NCI-H1105 (cell line): ENCODE results near the gene TUBB8B.
"Not testable (repeated sequence)": the region's sequence is repeated elsewhere in the genome, so short reads cannot be mapped to it uniquely, and the experiment has no call there.

ENCODE experiments used
- DNase-seq: peaks from one replicate; lab custom pipeline; 2025; lab: John Stamatoyannopoulos, UW

TUBB8B gene

GRCh38 chr18:49176-49665 is at the start of gene TUBB8B:
TUBB8B (minus strand) TSS chr18:49615; CDS start chr18:49557, 58 bp downstream.
- DNase-seq: not testable (repeated sequence)

DNA sequence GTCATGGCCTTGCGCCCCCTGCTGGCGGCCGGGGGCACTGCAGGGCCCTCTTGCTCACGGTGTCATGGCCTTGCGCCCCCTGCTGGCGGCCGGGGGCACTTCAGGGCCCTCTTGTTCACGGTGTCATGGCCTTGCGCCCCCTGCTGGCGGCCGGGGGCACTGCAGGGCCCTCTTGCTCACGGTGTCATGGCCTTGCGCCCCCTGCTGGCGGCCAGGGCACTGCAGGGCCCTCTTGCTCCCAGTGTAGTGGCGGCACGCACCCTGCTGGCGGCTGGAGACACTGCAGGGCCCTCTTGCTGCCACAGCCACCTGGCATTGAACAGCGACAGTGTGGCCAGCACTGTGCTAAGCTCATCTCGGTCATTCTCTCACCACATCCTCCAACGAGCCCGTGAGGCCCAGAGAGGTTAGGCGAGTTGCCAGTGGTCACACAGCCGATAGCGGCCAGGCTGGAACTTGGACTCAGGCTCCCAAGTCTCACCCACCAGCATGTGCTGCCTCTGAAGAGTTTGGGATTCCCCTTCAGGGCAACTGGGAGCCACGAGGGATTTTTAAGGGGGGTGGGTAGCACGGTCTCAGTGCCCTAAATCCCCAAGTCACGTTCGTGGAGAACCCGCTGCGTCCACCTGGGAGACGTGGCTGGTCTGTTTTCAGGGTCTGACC is 48.0 kb upstream of the TUBB8B start:
- not testable (repeated sequence) for DNase-seq

- DNase-seq: not testable (repeated sequence)
Measured at GRCh38 chr18:96767-97131, 47.3 kb upstream of the TUBB8B start.

GRCh38 chr18:96101-96766 is 46.8 kb upstream of the TUBB8B start:
- DNase-seq: not testable (repeated sequence)

DNA sequence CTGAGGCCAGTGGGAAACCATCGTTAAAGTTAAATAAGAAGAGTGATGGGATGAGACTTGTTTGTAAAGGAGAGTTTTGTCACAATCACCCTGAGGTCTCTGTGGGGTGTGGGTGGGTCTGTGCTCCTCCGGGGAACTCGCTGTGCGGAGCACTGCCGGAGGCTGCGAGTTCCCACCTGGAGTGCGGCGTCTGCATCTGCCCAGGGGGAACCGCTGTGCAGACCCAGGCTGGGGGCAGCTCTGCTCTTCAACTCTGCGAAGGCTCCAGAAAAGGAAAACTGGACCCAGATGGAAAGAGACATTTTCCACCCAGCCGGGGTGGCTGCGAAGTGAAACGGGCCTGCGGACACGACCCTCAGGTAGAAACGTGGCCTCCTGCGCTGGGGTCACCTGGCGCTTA is 46.2 kb upstream of the TUBB8B start:
- not testable (repeated sequence) for DNase-seq

DNA sequence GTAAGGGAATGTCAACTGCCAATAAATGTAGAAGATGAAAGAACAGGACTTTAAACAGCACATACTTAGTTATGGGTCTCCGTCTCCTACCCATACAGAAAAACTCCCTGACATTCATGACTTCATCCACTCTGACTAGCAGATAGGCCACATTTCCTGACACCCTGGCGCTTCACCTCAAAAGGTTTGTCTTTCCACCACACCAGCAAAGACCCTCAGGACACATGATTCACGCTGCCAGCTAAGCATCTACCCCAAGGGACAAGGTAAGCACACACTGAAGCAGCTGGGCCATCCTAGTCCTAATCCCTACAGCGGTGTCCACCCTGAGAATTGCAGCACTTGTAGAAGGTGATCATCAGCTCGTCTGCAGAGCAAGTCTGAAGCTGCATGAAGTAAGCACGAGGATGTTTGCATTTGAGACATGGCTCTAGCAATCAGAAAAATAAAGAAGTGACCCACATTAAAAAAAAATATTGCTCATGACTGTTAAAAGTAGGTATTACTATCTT is 44.5 kb upstream of the TUBB8B start:
- DNase-seq: not testable (repeated sequence)

DNA sequence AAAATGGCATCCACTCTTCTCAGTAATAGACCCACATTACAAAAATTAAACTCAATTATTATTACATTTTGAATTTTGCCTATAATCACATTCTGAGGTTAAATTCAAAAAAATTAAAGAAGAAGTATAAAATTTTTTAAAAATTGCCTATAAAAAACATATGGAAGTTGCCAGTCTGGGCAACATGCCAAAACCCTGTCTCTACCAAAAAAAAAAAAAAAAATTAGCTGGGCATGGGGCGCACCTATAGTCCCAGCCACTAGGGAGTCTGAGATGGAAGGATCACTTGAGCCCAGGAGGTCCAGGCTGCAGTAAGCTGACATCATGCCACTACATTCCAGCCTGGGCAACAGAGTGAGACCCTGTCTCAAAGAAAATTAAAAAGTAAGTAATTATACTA is 42.1 kb upstream of the TUBB8B start:
- DNase-seq: not testable (repeated sequence)

DNA sequence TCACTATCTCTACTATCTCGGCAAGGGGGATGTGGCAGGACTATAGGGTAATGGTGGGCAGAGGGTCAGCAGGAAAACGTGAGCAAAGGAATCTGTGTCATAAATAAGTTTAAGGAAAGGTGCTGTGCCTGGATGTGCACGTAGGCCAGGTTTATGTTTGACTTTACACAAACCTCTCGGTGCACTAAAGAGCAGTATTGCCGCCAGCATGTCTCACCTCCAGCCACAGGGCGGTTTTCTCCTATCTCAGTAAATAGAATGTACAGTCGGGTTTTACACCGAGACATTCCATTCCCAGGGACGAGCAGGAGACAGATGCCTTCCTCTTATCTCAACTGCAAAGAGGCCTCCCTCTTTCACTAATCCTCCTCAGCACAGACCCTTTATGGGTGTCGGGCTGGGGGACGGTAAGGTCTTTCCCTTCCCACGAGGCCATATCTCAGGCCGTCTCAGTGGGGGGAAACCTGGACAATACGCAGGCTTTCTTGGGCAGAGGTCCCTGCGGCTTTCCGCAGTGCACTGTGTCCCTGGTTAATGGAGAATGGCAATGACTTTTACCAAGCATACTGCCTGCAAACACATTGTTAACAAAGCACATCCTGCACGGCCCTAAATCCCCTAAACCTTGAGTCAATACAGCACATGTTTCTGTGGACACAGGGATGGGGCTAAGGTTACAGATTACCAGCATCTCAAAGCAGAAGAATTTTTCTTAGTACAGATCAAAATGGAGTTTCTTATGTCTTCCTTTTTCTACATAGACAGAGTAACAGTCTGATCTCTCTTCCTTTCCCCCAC is 41.2 kb upstream of the TUBB8B start:
- not testable (repeated sequence) for DNase-seq

DNA sequence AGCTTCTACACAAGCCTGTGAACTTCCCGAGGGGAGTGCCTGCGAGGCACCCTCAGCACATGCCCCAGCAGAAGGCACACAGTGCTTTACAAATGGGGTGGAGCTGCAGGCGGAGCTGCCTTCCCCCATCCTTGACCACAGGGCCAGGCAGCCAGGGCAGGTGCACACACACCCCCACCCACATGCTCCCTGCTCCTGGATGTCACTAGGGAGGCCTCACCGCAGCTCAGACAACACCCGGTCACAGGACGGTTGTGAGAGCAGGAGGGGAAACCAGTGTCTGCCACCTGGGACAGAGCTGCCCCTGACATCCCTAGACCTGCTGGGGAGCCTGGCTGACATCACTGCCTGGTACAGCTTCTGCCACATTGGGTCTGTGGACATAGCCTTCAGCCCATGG is 39.7 kb upstream of the TUBB8B start:
- not testable (repeated sequence) for DNase-seq

DNA sequence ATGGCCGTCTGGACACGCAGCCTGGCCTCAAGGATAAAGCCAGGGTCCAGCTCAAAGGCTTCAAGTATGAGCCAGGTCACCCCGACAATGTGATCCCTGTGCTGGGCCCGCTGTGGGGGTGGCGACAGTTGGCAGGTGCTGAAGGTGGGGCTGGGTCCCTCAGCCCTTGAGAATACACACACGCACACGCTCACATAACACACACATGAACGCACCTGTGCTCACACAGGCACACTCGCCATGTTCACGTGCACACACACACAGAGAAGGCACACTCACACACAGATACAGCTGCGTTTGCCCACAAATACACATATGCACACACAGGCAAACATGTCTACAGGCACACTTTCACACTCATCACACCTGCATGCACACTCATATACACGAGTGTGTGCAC is 35.4 kb upstream of the TUBB8B start:
- not testable (repeated sequence) for DNase-seq

DNA sequence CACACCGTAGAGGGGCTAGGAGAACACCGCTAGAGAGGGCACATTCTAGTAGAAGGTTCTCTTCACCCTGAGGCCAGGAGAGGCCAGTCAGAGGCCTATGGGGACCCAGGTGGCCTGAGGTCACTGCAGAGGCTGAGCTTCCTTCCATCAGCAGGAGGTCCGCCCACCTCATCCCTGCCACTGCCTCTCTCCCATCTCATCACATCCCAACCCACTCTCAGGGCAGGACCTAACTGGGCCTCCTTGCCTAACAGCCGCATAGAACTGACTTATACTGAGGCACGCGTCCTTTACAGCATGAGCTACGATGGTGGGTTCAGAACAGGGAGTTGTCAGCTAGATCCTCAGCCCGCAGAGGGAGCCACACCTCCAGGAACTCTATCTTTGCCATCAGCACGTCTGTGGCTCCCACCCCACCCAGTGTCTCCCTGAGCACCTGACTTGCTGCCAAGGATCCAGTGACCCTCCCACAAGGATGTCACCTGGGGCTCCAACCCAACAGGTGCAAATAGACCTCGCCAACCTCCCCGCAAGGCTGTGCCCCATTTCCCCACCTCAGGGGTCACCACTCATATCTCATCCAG is 33.3 kb upstream of the TUBB8B start:
- DNase-seq: not testable (repeated sequence)

DNA sequence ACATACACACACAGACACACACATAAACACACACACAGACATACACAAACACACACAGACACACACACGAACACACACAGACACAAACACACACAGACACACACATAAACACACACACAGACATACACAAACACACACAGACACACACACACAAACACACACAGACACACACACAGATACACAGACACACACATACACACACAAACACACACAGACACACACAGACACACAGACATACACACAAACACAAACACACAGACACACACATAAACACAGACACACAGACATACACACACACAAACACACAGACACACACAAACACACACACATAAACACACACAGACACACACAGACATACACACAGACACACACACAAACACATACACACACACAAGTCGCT is 31.5 kb upstream of the TUBB8B start:
- DNase-seq: not testable (repeated sequence)

DNA sequence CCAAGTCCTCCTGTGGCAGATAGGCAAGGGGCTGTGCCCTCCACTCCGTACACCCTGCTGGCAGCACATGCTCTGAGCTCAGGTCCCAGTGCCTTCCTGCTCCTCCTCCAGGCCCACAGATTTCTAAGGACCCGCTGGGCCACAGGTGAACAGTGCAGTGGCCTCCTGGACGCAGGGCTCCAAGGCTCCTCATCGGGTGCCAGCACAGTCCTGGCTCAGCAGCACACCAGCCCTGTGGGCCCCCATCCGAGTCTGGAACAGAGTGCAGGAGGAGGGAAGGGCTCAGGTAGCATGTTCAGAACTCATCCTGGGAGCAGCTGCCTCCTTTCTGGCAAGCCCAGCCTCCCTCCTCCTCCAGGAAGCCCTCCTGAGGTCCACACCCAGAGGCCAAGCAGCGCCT is 30.8 kb upstream of the TUBB8B start:
- not testable (repeated sequence) for DNase-seq

- not testable (repeated sequence) for DNase-seq
Measured at GRCh38 chr18:75525-76160, 26.2 kb upstream of the TUBB8B start.

GRCh38 chr18:73181-73777 is 23.9 kb upstream of the TUBB8B start:
- DNase-seq: not testable (repeated sequence)

- not testable (repeated sequence) for DNase-seq
Measured at GRCh38 chr18:67701-68100, 18.3 kb upstream of the TUBB8B start.

- DNase-seq: not testable (repeated sequence)
Measured at GRCh38 chr18:64279-64678, 14.9 kb upstream of the TUBB8B start.

DNA sequence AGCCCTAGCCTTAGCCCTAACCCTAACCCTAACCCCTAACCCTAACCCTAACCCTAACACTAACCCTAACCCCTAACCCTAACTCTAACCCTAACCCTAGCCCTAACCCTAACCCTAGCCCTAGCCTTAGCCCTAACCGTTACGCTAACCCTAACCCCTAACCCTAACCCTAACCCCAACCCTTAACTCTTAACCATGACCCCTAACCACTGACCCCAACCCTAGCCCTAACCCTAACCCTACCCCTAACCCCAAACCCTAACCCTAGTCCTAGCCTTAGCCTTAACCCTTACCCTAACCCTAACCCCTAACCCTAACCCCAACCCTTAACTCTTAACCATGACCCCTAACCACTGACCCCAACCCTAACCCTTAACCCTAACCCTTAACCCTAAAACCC is 14.2 kb upstream of the TUBB8B start:
- not testable (repeated sequence) for DNase-seq

DNA sequence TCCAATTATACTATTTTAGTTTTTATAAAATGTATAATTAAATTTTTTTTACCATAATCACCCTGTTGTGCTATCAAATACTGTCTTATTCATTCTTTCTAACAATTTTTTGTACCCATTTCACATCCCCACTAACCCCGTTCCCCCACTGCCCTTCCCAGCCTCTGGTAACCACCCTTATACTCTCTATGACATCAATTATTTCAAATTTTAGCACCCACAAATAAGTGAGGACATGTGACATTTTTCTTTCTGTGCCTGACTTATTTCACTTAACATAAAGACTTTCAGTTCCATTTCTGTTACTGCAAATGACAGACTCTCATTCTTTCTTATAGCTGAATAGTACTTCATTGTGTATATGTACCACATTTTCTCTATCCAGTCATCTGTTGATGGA is 5.0 kb upstream of the TUBB8B start:
- not testable (repeated sequence) for DNase-seq

- DNase-seq: not testable (repeated sequence)
Measured at GRCh38 chr18:48696-49095, 719 bp downstream of the TUBB8B start.

DNA sequence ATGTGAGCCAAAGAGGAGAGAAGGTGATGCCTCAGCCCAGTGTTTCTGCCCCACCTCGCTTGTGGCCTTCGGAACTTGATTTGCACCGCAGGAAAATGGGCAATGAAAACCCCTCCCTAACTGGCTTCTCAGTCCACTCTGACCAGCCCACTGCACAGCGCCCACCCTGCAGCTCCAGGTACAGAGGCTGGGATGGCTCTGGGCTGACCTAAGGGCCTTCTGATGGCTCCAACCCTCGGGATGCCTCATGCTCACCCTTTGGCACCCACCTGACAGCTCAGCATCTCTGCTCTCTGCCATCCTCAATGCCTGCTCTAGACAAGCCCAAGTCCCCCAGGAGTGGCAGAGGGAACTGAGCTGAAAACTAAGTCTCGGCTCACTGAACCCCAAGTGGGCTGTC is 36.2 kb downstream of the TUBB8B start:
- DNase-seq: not testable (repeated sequence)
